ENCODE data around the gene ING3. TPM values are rescaled to one million over a fixed set of nuclear protein-coding genes. Genes with fewer than 3 reads are reported as not detected.

ING3 gene
- total RNA-seq, 2 donors from 2014 or later = 12.6 to 14.9 TPM

- H3K4me1 Mint-ChIP-seq = peaks cover 12% of the 10 kb centered on the region
- no peaks in the 10 kb centered on the region for H3K9me3 Mint-ChIP-seq
- H3K36me3 Mint-ChIP-seq (ENCODE audit: low read depth) = no peaks in the 10 kb centered on the region
- no peak overlapping the region for H3K9ac ChIP-seq (ENCODE audit: extremely low read depth, low read length, poor library complexity, severe bottlenecking)
- no peaks in the 10 kb centered on the region for H3K4me1 ChIP-seq (ENCODE audit: control insufficient read depth, insufficient read depth, low read length)
- no peaks in the 10 kb centered on the region for H3K36me3 ChIP-seq (ENCODE audit: control insufficient read depth, insufficient read depth, low read length)
- H3K27me3 ChIP-seq (ENCODE audit: control insufficient read depth, insufficient read depth, low read length, poor library complexity, severe bottlenecking) = peaks cover 84% of the 10 kb centered on the region
- no peaks in the 10 kb centered on the region for H3K9me3 ChIP-seq (ENCODE audit: control insufficient read depth, low read length)
- H3K27me3 Mint-ChIP-seq (ENCODE audit: insufficient read depth) = peaks cover 52% of the 10 kb centered on the region
- no peak overlapping the region for H3K27ac Mint-ChIP-seq
- WGBS, 2 experiments (ENCODE audit: insufficient coverage in 1 of 2, insufficient read length in 1 of 2) = 84 to 91% methylated on average over 8 to 15 of the region's 15 CpGs
- no peak overlapping the region for H3K4me3 ChIP-seq (ENCODE audit: low read length)
- H3K27ac ChIP-seq (ENCODE audit: low read depth, low read length) = no peak overlapping the region
- no peak for TF ChIP-seq CTCF (conservative IDR thresholded peaks at IDR 0.05)
- no peak overlapping the region for H3K4me3 Mint-ChIP-seq
- DNase-seq = peak; percentile 49
Observed at GRCh38 chr7:120989257-120990220, 39.0 kb downstream of the ING3 start.

- Histone ChIP-seq H3K9ac (ENCODE audit: extremely low read depth, low read length, poor library complexity, severe bottlenecking) (no peak overlapping the region), H3K27me3 (ENCODE audit: control insufficient read depth, insufficient read depth, low read length, poor library complexity, severe bottlenecking) (peaks cover 74% of the 10 kb centered on the region), H3K36me3 (ENCODE audit: control insufficient read depth, insufficient read depth, low read length) (no peaks in the 10 kb centered on the region), H3K27ac (ENCODE audit: low read depth, low read length) (no peak overlapping the region), H3K4me1 (ENCODE audit: control insufficient read depth, insufficient read depth, low read length) (no peaks in the 10 kb centered on the region), H3K4me3 (ENCODE audit: low read length) (no peak overlapping the region), H3K9me3 (ENCODE audit: control insufficient read depth, low read length) (no peaks in the 10 kb centered on the region)
- no peak for DNase-seq
- H3K36me3 Mint-ChIP-seq (ENCODE audit: low read depth) = no peaks in the 10 kb centered on the region
- no peak overlapping the region for H3K4me3 Mint-ChIP-seq
- H3K27me3 Mint-ChIP-seq (ENCODE audit: insufficient read depth) = peaks cover 49% of the 10 kb centered on the region
- 94 to 100% methylated on average over 3 to 6 of the region's 6 CpGs for WGBS, 2 experiments (ENCODE audit: insufficient coverage in 1 of 2, insufficient read length in 1 of 2)
- no peak overlapping the region for H3K27ac Mint-ChIP-seq
- TF ChIP-seq CTCF (conservative IDR thresholded peaks at IDR 0.05) = no peak
- H3K4me1 Mint-ChIP-seq = peaks cover 11% of the 10 kb centered on the region
- no peaks in the 10 kb centered on the region for H3K9me3 Mint-ChIP-seq
Observed at GRCh38 chr7:120990468-120991118, 40.0 kb downstream of the ING3 start.

- H3K36me3 ChIP-seq (ENCODE audit: control insufficient read depth, insufficient read depth, low read length) = no peaks in the 10 kb centered on the region
- no peak overlapping the region for H3K27ac ChIP-seq (ENCODE audit: low read depth, low read length)
- no peak overlapping the region for H3K9ac ChIP-seq (ENCODE audit: extremely low read depth, low read length, poor library complexity, severe bottlenecking)
- H3K4me1 ChIP-seq (ENCODE audit: control insufficient read depth, insufficient read depth, low read length) = no peaks in the 10 kb centered on the region
- WGBS, 2 experiments (ENCODE audit: insufficient coverage in 1 of 2, insufficient read length in 1 of 2) = 100% methylated on average over 1 of the region's 1 CpG; no CpG with 5 or more reads in 1 of the 2 experiments
- no peaks in the 10 kb centered on the region for H3K9me3 Mint-ChIP-seq
- peaks cover 68% of the 10 kb centered on the region for H3K27me3 ChIP-seq (ENCODE audit: control insufficient read depth, insufficient read depth, low read length, poor library complexity, severe bottlenecking)
- peaks cover 11% of the 10 kb centered on the region for H3K4me1 Mint-ChIP-seq
- H3K36me3 Mint-ChIP-seq (ENCODE audit: low read depth) = no peaks in the 10 kb centered on the region
- no peak for DNase-seq
- peaks cover 45% of the 10 kb centered on the region for H3K27me3 Mint-ChIP-seq (ENCODE audit: insufficient read depth)
- no peak overlapping the region for H3K4me3 ChIP-seq (ENCODE audit: low read length)
- no peaks in the 10 kb centered on the region for H3K9me3 ChIP-seq (ENCODE audit: control insufficient read depth, low read length)
- TF ChIP-seq CTCF (conservative IDR thresholded peaks at IDR 0.05) = no peak
- no peak overlapping the region for H3K27ac Mint-ChIP-seq
- no peak overlapping the region for H3K4me3 Mint-ChIP-seq
Observed at GRCh38 chr7:120991161-120991560, 40.6 kb downstream of the ING3 start.
